ENCODE results near the gene NUS1.
"Not testable (repeated sequence)": the region's sequence is repeated elsewhere in the genome, so short reads cannot be mapped to it uniquely, and the experiment has no call there.

NUS1 gene

GRCh38 chr6:117674991-117675657 is at the start of gene NUS1:
Gene NUS1, plus strand, starts transcription at chr6:117675469. Its CDS starts 202 bp downstream, at chr6:117675671.
- DNase-seq: peak; percentile 76 to 99 (median 96)

GRCh38 chr6:117627533-117627932 is 47.7 kb upstream of the NUS1 start:
- no peak for DNase-seq

GRCh38 chr6:117629119-117629660 is 46.1 kb upstream of the NUS1 start:
- DNase-seq: no peak

GRCh38 chr6:117637770-117638169 is 37.5 kb upstream of the NUS1 start:
- no peak for DNase-seq

GRCh38 chr6:117642976-117643375 is 32.3 kb upstream of the NUS1 start:
- DNase-seq: no peak

- DNase-seq: not testable (repeated sequence)
Observed at GRCh38 chr6:117651984-117652383, 23.3 kb upstream of the NUS1 start.

- no peak for DNase-seq
Observed at GRCh38 chr6:117653949-117654348, 21.3 kb upstream of the NUS1 start.

GRCh38 chr6:117655380-117655779 is 19.9 kb upstream of the NUS1 start:
- no peak for DNase-seq

- no peak for DNase-seq
Observed at GRCh38 chr6:117666881-117667280, 8.4 kb upstream of the NUS1 start.

GRCh38 chr6:117668736-117669135 is 6.5 kb upstream of the NUS1 start:
- DNase-seq: peak in 3 of 56 donors; percentile 1 to 3 (median 1)

GRCh38 chr6:117674503-117674902 is 766 bp upstream of the NUS1 start:
- DNase-seq: no peak

GRCh38 chr6:117675658-117676301 is 511 bp downstream of the NUS1 start:
- peak in 6 of 56 donors; percentile 1 to 74 (median 6) for DNase-seq

- no peak for DNase-seq
Observed at GRCh38 chr6:117676577-117677218, 1.4 kb downstream of the NUS1 start.

- DNase-seq: no peak
Observed at GRCh38 chr6:117677553-117678141, 2.4 kb downstream of the NUS1 start.

GRCh38 chr6:117681162-117681741 is 6.0 kb downstream of the NUS1 start:
- no peak for DNase-seq

- no peak for DNase-seq
Observed at GRCh38 chr6:117684749-117685148, 9.5 kb downstream of the NUS1 start.

- no peak for DNase-seq
Observed at GRCh38 chr6:117685359-117685758, 10.1 kb downstream of the NUS1 start.

- DNase-seq: no peak
Observed at GRCh38 chr6:117687021-117687648, 11.9 kb downstream of the NUS1 start.

- DNase-seq: not testable (repeated sequence)
Observed at GRCh38 chr6:117689584-117689983, 14.3 kb downstream of the NUS1 start.

- DNase-seq: no peak
Observed at GRCh38 chr6:117706504-117706903, 31.2 kb downstream of the NUS1 start.

- DNase-seq: not testable (repeated sequence)
Observed at GRCh38 chr6:117706936-117707509, 31.8 kb downstream of the NUS1 start.

Measured in nucleus accumbens (tissue), 56 donors.